A673 (cell line): ENCODE results near the gene STK11. TPM values are rescaled to one million over a fixed set of nuclear protein-coding genes. Genes with fewer than 3 reads are reported as not detected.

Experiments used
- BruUV-seq: library from RNA; stranded (reverse); fragments of 400-500 nt; replicated peaks from 2 replicates; lab custom pipeline; 2021; lab: Mats Ljungman, UMichigan
- CTCF ChIA-PET: fragments of 300-600 bp; sonication (Branson Sonifier 250); formaldehyde crosslinking; loops from one replicate; lab custom pipeline; 2022; ENCODE audit warnings: antibody characterized with exemption; lab: Charles Lee
- POLR2A ChIA-PET: fragments of 300-600 bp; sonication (Branson Sonifier 250); formaldehyde crosslinking; loops from one replicate; lab custom pipeline; 2022; ENCODE audit warnings: antibody characterized with exemption; ENCODE audit not compliant: low non-redundant PET; lab: Charles Lee
- DNase-seq: peaks from one replicate; pipeline ENCODE4 v3.0.0-alpha.2; 2015; ENCODE audit warnings: low spot score
- H3K27ac ChIP-seq: fragments of 200-600 bp; sonication (generic); 2 replicates; pipeline ENCODE4 v1.5.1; 2016; ENCODE audit warnings: mixed run types, low read depth, mild to moderate bottlenecking, mixed read lengths, antibody characterized with exemption, low read length; ENCODE audit not compliant: poor library complexity, severe bottlenecking
- H3K27me3 ChIP-seq: fragments of 200-600 bp; sonication (generic); replicated peaks from 2 replicates; pipeline ENCODE4 v1.6.1; 2017; ENCODE audit warnings: mixed run types, low read depth, mild to moderate bottlenecking, mixed read lengths, antibody characterized with exemption, low read length; ENCODE audit not compliant: insufficient read depth, poor library complexity
- H3K36me3 ChIP-seq: fragments of 200-600 bp; sonication (generic); 2 replicates; pipeline ENCODE4 v1.6.1; 2016; ENCODE audit warnings: mixed run types, mild to moderate bottlenecking, mixed read lengths, antibody characterized with exemption, low read length; ENCODE audit not compliant: insufficient read depth, poor library complexity, severe bottlenecking
- H3K4me1 ChIP-seq: fragments of 200-600 bp; sonication (generic); 2 replicates; pipeline ENCODE4 v1.6.1; 2017; ENCODE audit warnings: mixed run types, mild to moderate bottlenecking, mixed read lengths, antibody characterized with exemption, low read length; ENCODE audit not compliant: insufficient read depth, poor library complexity, severe bottlenecking
- H3K4me3 ChIP-seq: fragments of 200-600 bp; sonication (generic); 2 replicates; pipeline ENCODE4 v1.5.1; 2016; ENCODE audit warnings: low read depth, mixed run types, mild to moderate bottlenecking, mixed read lengths, low read length; ENCODE audit not compliant: poor library complexity, severe bottlenecking
- H3K9me3 ChIP-seq: fragments of 200-600 bp; sonication (generic); 2 replicates; pipeline ENCODE4 v1.6.1; 2016; ENCODE audit warnings: mixed run types, low read depth, mild to moderate bottlenecking, mixed read lengths, antibody characterized with exemption, low read length; ENCODE audit not compliant: poor library complexity, severe bottlenecking
- EZH2 ChIP-seq: fragments of 200-600 bp; sonication (generic); IDR thresholded peaks from 2 replicates; pipeline ENCODE4 v1.6.1; 2017; ENCODE audit warnings: borderline replicate concordance, low read depth, mild to moderate bottlenecking, mixed read lengths, antibody characterized with exemption, low read length; ENCODE audit not compliant: poor library complexity, severe bottlenecking
- intact Hi-C: fragments of 100-400 bp; cut with micrococcal nuclease; formaldehyde crosslinking; loops from one replicate; pipeline ENCODE4 v1.10.0; 2022; ENCODE audit not compliant: unreplicated experiment
- total RNA-seq: library from RNA; stranded (reverse); gene quantifications from 2 replicates; pipeline ENCODE4 v1.2.3, GENCODE V29; 2021
- TF ChIP-seq, protein P1 (sequence below): fragments of 300-800, 200-600 bp; sonication (generic); conservative IDR thresholded peaks from 2 replicates; pipeline ENCODE4 v1.5.1; 2017; ENCODE audit warnings: low read depth, mild to moderate bottlenecking, antibody characterized with exemption, low read length, moderate library complexity, mixed read lengths

STK11 gene
- total RNA-seq, 1 experiment from 2014 or later = 64.9 TPM

DNA sequence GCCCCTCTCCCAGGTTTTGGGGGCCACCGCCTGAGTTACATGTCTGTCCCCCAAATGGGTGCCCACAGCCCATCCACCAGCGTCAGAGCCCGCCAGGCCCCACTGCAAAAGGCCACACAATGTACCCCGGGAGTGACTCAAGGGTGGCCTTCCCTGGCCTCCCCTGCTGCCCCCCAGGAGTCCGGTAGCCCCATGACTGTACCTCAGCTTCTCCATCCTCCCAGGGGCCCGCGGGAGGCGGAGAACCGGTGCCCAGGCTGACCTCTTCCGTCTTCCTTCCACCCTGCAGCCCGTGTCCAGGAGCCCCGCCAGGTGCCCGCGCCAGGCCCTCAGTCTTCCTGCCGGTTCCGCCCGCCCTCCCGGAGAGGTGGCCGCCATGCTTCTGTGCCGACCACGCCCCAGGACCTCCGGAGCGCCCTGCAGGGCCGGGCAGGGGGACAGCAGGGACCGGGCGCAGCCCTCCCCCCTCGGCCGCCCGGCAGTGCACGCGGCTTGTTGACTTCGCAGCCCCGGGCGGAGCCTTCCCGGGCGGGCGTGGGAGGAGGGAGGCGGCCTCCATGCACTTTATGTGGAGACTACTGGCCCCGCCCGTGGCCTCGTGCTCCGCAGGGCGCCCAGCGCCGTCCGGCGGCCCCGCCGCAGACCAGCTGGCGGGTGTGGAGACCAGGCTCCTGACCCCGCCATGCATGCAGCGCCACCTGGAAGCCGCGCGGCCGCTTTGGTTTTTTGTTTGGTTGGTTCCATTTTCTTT lies 21.9 kb downstream of the STK11 start:
- peaks cover 20% of the 10 kb centered on the region for H3K36me3 ChIP-seq
- H3K4me1 ChIP-seq = no peaks in the 10 kb centered on the region
- ChIA-PET CTCF (interaction anchor here (0.7 kb wide), 1 partner anchor 57 kb away, joined by 6 read pairs; no protein-coding TSS in a partner anchor), POLR2A (no interaction called here)
- no peak overlapping the region for H3K4me3 ChIP-seq
- H3K9me3 ChIP-seq = no peaks in the 10 kb centered on the region
- intact Hi-C loops = no loop called here
- no peaks in the 10 kb centered on the region for H3K27me3 ChIP-seq
- no TSS peak for BruUV-seq
- DNase-seq = no peak
- TF ChIP-seq, protein P1, sequence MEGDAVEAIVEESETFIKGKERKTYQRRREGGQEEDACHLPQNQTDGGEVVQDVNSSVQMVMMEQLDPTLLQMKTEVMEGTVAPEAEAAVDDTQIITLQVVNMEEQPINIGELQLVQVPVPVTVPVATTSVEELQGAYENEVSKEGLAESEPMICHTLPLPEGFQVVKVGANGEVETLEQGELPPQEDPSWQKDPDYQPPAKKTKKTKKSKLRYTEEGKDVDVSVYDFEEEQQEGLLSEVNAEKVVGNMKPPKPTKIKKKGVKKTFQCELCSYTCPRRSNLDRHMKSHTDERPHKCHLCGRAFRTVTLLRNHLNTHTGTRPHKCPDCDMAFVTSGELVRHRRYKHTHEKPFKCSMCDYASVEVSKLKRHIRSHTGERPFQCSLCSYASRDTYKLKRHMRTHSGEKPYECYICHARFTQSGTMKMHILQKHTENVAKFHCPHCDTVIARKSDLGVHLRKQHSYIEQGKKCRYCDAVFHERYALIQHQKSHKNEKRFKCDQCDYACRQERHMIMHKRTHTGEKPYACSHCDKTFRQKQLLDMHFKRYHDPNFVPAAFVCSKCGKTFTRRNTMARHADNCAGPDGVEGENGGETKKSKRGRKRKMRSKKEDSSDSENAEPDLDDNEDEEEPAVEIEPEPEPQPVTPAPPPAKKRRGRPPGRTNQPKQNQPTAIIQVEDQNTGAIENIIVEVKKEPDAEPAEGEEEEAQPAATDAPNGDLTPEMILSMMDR = no peak
- TF ChIP-seq EZH2 = no peak
- H3K27ac ChIP-seq = no peak overlapping the region

DNA sequence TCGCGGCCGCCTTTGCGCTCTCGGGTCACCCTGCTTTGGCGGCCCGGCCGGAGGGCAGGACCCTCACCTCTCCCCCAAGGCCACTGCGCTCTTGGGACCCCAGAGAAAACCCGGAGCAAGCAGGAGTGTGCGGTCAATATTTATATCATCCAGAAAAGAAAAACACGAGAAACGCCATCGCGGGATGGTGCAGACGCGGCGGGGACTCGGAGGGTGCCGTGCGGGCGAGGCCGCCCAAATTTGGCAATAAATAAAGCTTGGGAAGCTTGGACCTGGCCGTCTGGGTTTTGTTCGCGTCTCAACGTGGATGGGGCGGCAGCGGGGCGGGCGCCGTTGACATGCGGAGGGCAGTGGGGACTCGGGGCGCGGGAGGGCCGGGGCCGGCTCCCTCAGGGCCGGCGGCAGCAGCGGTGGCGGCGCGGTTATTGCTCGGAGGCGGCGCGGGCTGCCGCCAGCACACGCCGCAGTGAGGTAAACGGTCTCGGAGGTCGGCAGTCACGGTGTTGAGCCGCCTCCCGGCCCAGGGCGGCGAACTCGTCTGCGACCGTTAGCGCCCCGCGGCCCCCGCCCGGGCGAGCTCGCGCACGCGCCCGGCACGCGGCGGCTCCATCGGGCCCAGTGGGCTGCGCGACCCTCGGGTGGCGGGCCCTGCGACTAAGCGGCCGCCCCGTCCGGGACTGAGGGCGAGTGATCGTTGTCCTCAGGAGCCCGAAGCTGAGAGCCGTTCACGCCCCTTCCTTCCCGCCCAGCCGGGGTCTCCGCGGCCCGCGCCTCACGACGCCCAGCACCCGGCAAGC lies 22.8 kb downstream of the STK11 start:
- H3K27me3 ChIP-seq = no peaks in the 10 kb centered on the region
- H3K4me1 ChIP-seq = no peaks in the 10 kb centered on the region
- no TSS peak for BruUV-seq
- peaks cover 11% of the 10 kb centered on the region for H3K36me3 ChIP-seq
- H3K4me3 ChIP-seq = no peak overlapping the region
- CTCF ChIA-PET = interaction anchor here (0.7 kb wide), 1 partner anchor 58 kb away, joined by 6 read pairs; no protein-coding TSS in a partner anchor
- no peak overlapping the region for H3K27ac ChIP-seq
- POLR2A ChIA-PET = no interaction called here
- no peak for DNase-seq
- TF ChIP-seq, protein P1 = no peak
- TF ChIP-seq EZH2 = no peak
- intact Hi-C loops = no loop called here
- H3K9me3 ChIP-seq = no peaks in the 10 kb centered on the region

DNA sequence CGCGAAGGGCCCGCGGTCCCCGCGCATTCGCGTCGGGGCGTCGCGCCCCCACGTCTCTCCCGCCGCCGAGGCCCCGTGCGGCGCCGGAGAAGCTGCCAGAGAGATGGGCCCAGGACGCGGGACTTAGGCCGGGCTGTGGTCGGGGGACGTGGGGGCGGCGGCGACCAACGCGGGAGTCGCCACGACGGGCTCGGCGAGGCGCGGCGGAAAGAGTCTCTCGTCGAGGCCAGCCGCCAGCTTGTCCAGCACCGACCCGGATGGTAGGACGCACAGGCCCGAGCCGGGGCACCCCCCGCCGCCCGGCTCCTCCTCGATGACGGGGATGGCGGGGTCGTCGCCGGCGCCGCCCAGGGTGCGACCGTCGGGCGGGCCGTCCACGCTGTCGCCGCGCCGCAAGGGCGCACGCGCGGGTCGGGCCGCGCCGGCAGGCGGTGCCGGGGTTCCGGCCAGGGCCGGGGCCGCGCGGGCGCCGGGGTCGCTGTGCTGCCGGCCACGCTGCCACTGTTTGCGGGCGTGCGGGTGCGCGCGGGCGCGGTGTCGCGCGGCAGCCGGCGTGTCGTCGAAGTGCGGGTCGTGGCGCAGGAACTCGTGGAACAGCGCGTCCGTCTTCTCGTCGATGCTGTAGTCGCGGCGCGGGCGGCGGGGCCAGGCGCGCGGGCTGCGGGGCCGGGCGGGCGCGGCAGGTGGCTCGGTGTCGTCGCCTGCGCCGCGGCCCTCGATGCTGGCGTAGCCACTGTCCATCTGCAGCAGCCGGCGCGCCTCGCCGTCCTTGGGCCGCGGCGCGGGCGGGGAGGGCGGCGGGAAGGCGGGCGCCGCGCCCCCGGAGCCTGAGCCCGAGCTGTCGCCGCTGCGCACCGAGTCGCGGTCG lies 23.7 kb downstream of the STK11 start:
- ChIA-PET POLR2A (no interaction called here), CTCF (no interaction called here)
- no peak for TF ChIP-seq EZH2
- TF ChIP-seq, protein P1 = no peak
- Histone ChIP-seq H3K4me3 (no peak overlapping the region), H3K4me1 (no peaks in the 10 kb centered on the region), H3K27me3 (no peaks in the 10 kb centered on the region), H3K36me3 (peaks cover 15% of the 10 kb centered on the region), H3K9me3 (no peaks in the 10 kb centered on the region), H3K27ac (no peak overlapping the region)
- intact Hi-C loops = no loop called here
- no peak for DNase-seq
- BruUV-seq = no TSS peak
